ENCODE measurements around the gene RNF187.
A peak's percentile ranks its signal among the peaks of the same experiment; 100 is the strongest.

RNF187 gene

DNA sequence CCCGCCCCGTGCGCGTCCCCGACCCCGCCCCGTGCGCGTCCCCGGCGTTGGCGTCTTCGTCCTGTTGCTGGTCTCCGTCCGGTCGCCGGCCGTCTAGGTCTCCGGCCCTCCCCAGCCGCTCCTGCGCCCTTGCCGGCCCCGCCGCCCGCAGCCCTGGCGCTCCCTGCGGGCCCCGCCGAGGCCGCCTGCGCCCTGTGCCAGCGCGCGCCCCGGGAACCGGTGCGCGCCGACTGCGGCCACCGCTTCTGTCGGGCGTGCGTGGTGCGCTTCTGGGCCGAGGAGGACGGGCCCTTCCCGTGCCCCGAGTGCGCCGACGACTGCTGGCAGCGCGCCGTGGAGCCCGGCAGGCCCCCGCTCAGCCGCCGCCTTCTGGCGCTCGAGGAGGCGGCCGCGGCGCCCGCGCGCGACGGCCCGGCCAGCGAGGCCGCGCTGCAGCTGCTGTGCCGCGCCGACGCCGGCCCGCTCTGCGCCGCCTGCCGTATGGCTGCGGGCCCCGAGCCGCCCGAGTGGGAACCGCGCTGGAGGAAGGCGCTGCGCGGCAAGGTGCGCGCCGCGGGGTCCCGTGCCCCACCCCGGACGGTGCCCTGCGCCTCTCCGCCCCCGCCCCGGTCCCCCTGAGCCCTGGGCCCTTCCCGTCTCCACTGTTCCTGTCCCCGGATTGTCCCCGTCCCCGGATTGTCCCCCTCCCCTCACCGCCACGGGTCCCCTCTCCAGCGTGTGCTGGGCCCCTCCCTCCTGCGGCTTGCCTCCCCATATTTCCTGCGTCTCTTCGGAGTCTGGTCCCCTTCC, at the start of gene RNF187:
Gene RNF187 (plus strand): TSS at position 47 of the 789 bp plus-strand sequence.
- peak; percentile 37 to 47 for ATAC-seq

GRCh38 chr1:228437424-228437962, 49.7 kb upstream of the RNF187 start:
- no peak for ATAC-seq

DNA sequence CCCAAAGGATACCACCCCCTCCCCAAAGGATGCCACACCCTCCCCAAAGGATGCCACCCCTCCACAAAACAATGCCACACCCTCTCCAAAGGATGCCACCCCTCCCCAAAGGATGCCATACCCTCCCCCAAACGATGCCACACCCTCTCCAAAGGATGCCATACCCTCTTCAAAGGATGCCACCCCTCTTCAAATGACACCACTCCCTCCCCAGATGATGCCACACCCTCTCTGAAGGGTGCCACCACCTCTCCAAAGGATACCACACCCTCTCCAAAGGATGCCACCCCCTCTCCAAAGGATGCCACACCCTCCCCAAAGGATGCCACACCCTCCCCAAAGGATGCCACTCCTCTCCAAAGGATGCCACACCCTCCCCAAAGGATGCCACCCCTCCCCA, 48.9 kb upstream of the RNF187 start:
- ATAC-seq = no peak

- ATAC-seq = no peak
Measured at GRCh38 chr1:228440761-228441500, 46.3 kb upstream of the RNF187 start.

DNA sequence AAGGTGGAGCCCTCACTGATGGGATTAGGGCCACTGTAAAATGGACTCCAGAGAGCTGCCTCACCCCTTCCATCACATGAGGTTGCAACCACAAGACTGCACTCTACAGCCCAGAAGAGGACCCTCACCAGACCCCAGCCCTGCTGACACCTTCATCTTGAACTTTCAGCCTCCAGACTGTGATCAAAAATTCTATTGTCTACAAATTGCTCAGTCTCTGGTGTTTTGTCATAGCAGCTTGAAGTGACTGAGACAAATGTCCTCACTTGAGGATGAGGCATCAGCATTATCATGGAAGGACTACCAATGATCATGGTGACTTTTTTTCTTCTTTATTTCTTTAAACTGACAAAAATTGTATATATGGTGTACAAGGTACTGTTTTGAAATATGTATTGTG, 43.8 kb upstream of the RNF187 start:
- ATAC-seq = no peak

DNA sequence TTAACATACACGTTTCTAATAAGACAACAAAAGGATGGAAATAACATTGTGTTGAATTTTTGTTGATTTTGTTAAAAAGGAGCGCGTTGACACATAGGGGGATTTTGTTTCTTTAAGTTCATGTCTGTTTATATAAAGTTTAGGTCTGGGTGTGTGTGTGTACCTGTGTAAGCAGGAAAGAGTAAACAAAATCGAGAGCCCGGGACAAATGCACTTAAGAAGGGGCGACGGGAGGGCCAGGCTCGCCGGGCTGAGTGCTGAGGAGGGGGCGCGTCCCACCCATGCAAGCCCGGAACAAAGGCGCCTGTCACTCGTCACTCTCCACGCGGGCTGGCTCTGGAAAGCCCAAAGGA, 41.7 kb upstream of the RNF187 start:
- ATAC-seq = no peak

GRCh38 chr1:228445843-228446650, 41.1 kb upstream of the RNF187 start:
- ATAC-seq = peak; percentile 72 to 82

- ATAC-seq = no peak
Measured at GRCh38 chr1:228446852-228447251, 40.3 kb upstream of the RNF187 start.

GRCh38 chr1:228448372-228448771, 38.8 kb upstream of the RNF187 start:
- ATAC-seq = no peak

DNA sequence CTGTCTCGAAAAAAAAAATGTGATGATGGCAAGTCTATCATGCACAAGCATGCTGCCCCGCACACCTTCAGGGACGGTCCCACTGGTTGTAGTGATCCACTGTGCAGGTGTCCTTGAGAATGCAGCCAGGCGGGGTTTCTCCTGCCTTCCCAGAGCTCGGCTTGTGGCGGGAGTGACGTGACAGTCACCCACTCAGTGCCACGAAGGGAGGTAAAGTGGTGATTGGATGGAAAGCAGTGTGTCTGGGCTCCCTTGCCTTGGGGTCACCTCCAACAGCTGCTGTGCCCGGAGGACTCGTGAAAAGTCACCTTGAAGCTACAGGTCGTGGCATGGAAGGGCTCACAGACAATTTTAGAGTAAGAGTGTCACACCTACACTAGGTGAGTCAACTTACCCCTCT, 37.0 kb upstream of the RNF187 start:
- ATAC-seq = no peak

- no peak for ATAC-seq
Measured at GRCh38 chr1:228452194-228453021, 34.8 kb upstream of the RNF187 start.

- no peak for ATAC-seq
Measured at GRCh38 chr1:228453022-228453560, 34.1 kb upstream of the RNF187 start.

GRCh38 chr1:228453614-228454013, 33.6 kb upstream of the RNF187 start:
- ATAC-seq = no peak

GRCh38 chr1:228454238-228454637, 32.9 kb upstream of the RNF187 start:
- ATAC-seq = no peak

- ATAC-seq = no peak
Measured at GRCh38 chr1:228455715-228456114, 31.5 kb upstream of the RNF187 start.

DNA sequence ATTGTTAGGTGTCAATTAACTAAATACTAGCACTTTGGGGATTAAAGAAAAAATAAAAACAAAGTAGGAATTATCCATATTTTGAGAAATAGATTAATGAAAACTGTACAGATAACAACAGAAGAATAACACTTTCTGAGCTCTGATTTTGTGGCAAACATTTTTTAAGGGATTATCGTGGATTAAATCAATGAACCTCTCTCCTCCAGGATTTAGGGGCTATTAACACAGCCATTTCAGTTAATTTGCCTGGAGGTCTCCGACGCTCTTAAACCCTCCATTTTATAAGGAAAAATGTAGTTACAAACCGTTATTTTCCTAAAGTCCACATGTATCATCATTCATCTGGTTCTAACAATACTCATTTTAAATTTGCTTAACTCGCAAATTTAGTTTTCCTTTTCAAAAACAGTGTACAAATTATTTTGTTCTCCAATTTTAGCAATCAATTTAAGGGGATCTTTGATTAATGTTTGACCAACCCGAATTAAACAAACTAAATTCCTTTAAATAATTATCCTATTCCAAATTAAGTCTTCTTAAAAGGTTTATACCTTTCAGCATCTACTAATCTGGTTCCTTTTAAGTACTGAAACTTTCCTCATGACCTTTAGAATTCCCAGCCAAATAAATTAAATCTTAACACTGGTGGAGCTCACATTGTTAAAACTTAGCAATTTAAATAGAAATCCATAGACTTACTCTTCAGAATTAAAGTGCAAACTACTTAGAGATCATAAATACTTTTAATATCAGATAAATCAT, 30.7 kb upstream of the RNF187 start:
- no peak for ATAC-seq

- ATAC-seq = no peak
Measured at GRCh38 chr1:228457017-228457395, 30.2 kb upstream of the RNF187 start.

DNA sequence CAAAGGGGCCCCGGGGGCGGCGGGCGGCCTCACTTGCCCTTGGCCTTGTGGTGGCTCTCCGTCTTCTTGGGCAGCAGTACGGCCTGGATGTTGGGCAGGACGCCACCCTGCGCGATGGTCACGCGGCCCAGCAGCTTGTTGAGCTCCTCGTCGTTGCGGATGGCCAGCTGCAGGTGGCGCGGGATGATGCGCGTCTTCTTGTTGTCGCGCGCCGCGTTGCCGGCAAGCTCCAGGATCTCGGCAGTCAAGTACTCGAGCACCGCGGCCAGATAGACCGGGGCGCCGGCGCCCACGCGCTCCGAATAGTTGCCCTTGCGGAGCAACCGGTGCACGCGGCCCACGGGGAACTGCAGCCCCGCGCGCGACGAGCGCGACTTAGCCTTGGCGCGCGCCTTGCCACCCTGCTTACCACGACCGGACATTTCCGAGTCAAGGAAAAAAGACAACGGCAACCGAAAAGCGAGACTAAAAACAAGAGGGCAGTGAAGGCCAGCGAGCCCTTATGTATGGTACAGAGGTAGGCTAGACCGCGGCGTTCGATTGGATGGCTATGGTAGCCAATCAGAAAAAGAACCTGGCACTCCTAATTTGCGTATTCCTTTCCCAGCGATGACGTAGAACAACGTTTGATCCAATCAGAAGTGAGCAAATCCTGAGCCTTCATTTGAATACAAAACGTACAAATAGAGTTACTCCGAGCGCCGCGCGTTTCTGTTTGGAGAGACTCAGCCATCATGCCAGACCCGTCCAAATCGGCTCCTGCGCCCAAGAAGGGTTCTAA, 29.6 kb upstream of the RNF187 start:
- ATAC-seq = peak; percentile 91 to 92

DNA sequence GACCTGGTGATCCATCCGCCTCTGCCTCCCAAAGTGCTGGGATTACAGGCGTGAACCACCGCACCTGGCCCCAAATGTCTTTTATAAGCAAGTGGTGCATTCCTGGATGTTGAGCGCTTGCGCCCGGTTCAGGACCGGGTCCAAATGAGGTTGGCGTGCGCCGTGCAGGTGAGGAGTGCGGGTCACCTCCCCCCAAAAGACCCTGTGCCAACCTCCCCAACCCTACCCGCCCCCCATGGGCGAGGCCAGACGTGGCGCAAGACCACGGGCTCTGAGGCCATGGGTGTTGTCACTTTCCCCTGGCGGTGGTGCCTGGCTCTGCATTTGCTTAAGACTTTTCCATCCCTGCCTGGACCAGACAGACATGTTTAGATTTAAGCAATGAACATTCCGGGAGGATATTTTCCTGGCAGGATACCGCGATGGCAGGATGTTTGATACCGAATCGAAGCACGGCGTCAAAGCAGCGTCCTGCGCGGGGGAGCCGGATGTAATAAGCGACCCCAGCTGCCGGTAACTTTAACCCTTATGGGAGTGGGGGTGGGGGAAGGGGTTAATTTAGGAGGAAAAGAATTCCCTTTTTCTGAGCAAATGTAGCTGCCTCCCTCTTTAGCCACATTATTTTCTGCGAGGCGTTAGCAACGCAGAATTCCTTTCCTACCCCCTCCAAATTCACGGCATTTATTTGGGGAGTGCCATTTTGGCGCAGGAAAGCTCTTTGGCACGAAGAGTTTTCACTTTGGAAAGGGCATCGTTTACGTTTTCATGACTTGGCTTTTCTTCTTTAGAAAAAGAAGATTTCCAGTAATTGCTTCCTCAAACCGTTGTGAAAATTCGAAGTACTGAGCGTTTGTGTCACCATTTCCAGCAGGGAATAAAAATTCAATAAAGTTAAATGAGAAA, 27.8 kb upstream of the RNF187 start:
- no peak for ATAC-seq
